Hepatocyte (in vitro differentiated cells): ENCODE data around the gene BOK.

Experiments used
- CTCF ChIP-seq: fragments of 200-600 bp; sonication (generic); IDR thresholded peaks from 2 replicates; pipeline ENCODE4 v1.5.1; 2016; ENCODE audit warnings: antibody characterized with exemption, mild to moderate bottlenecking; ENCODE audit not compliant: poor library complexity
- EZH2phosphoT487 ChIP-seq: fragments of 200-600 bp; sonication (generic); IDR thresholded peaks from one replicate; pipeline ENCODE4 v1.6.1; 2018; ENCODE audit warnings: antibody characterized with exemption, mild to moderate bottlenecking, low read depth, moderate library complexity; ENCODE audit not compliant: unreplicated experiment, severe bottlenecking

GRCh38 chr2:241615522-241616052, 57.0 kb downstream of the BOK start:
- TF ChIP-seq CTCF = no peak
- TF ChIP-seq EZH2phosphoT487 = no peak
